ENCODE data around the gene CLMP.
"Not testable (repeated sequence)": the region's sequence is repeated elsewhere in the genome, so short reads cannot be mapped to it uniquely, and the experiment has no call there.

CLMP gene

DNA sequence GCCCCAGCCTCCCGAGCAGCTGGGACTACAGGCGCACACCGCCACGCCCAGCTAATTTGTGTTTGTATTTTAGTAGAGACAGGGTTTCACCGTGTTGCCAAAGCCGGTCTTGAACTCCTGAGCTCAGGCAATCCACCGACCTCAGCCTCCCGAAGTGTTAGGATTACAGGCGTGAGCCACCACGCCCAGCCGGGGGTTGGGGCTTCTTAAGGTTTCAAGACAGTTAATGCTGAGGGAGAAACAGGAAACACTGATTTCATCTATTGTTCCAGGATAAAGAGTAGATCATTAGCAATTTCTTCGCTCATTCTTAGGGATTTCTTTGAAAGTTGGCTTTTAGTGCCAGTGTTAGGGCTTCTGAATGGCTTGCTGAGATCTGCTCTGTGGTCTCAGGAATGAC lies 21.2 kb upstream of the CLMP start:
- DNase-seq = no peak

DNA sequence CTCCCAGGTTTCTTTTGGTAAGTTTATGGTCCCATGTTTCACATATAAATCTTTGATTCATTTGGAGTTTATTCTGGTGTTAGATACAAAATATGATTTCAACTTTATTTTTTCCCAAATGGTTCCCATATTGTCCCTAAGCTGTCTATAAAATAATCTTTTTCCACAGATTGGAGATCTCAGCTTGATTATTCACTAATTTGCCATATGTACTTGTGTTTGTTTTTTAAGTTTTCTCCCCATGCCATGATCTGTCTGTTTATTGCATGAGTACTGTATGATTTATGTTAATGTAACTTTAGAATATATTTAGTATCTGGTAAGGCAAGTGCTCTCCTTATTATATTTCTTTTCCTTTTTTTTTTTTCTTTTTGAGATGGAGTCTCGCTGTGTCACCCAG lies 19.9 kb upstream of the CLMP start:
- no peak for DNase-seq

DNA sequence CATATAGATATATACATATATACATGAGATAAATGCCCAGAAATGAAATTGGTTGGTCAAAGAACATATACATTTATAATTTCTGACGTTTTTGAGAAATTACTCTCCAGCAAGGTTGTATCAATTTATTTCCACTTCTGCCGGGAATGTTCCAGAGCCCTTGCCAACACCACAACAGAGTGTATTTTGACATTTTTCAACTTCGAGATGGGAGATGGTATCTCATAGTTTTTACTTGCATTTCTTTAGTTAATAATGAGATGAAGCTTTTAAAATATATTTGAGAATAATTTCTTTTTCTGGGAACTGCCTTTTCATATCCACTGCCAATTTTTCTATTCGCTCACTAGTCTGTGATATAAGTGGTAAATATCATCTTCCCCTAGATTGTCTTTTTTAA lies 19.3 kb upstream of the CLMP start:
- DNase-seq = no peak

DNA sequence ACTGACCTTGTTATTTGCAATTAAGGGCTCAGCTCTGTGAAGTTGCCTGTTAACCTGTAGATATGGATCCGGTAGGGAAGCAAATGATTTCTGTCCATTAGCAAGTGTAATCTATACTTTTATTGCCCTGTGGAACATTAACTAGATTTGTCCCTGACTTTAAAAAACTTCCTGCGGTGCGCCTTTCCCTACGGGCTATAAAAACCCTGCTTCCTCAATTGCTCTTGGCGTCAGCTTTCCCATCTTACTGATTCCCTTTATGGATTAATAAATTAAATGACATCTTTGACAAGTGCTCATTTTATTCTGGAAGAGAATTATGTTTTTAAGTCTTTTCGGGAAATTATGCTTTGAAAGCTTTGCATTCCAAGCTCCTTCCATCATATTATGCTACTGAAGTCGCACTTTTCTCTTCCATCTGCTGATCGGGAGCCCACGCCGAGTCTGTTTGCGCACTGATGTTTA lies 18.3 kb upstream of the CLMP start:
- no peak for DNase-seq

DNA sequence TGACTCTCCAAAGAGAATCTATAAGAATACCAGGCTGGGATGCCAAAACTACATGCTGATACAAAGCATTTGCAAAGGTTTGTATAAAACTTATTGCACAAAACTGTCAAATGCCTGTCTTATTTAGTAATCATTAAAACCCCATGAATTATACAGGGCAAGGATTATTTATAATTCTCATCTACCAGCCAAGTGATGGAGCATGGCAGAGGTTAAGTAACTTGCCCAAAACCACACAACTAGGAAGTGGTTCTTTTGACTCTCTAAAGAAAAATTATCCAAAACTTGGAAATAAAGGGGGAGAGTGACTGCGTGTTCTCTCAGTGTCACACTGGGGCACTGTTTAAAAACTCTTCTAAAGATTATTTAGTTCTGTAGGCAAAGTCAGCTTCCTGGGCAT lies 17.4 kb upstream of the CLMP start:
- DNase-seq = no peak

DNA sequence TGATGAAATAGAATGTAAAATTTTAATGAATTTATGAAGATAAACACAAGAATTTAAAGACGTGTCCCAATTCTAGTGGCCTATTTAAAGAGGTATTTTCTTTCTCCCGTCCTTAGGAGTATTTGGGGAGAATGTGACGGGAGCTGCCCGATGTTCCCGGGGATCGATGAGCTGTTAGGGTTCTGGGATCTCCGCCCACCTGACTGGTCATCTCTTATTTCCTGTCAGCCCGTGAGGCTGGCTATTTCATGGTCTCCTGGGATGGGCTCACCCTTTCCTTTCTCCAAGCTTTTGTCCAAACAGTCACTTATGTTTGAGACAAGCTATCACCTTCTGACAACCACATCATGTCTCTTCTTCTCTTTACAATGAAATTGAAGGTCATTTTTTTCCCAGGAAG lies 16.9 kb upstream of the CLMP start:
- DNase-seq = no peak

DNA sequence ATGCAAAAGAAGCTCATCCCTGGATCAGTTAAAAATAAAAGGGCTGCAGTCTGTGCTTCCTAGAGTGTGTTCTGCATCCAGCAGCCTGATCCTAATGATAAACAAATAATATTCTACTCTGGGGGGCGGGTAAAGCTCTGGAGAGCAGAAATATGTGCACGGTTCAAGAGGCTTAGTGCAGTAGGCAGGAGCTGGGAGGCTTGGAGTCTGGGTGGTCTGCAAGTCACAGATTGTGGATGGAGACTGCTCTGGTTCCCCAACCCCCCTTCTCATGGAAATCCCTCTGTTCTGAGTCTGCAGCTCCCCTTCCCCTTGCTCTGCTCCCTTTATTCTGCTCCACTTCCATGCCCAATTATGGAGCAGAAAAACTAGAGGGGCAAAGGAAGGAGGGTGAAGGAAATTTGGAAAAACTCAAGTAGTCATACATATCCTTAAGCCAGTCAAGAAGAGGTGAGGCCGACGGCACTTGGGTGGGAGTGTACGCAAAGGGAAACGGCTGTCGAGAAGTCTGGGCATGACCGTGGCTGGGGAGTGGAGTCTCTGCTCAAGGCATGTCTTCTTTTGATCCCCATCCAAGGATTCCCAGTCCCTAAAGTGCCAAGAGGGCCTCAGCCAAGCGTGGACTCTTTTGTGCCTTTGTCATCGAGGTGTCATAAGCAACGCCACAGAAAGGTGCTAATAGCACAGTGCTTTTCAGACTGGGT lies 16.3 kb upstream of the CLMP start:
- DNase-seq = no peak

DNA sequence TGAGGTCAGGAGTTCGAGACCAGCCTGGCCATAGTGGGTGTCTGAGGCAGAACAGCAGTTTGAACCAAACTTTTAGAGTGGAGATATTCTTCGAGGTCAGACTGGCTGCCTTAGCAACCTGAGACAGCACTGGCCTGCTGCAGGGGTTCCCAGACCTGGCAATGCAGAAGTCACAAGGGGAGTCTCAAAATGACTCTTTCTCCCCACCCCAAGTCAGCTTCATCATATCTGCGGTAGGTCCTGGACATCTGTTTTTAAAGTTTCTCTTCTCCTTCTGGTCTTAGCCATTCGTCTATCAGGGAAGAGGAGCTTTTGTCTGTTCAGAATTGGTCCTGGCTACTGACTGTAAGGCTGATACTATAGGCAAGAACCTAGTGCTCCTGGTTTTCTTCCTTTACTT lies 14.5 kb upstream of the CLMP start:
- DNase-seq = no peak

DNA sequence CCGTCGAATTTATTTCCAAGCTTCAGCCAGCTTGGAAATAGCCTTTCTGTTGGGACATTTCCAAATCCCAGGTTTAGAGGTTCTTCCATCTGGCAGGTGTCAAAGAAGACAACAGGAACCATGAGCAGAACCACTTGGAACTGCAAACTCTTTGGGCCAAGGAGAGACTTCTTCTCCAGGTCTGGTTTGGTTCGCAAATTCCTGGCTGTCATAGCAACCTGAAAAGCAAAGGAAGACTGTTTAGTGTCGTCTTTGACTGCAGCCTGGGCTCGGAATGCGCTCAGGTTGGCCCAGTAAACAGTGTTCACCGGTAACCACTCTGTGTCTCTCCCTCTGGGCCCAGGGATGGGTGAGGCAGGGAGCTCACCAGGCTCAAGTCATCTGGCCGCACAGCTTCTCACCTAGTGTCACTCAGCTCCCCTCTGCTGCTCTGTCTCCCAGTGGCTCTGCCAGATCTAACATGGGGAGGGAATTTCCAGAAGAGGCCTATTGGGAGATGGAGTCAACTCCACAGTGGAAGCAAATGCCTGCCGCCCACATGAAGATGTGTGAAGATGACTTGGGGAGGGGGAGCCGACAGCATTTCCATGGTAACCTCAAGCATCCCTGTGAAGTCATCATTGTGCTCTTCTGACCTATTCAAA lies 11.9 kb upstream of the CLMP start:
- DNase-seq = no peak

DNA sequence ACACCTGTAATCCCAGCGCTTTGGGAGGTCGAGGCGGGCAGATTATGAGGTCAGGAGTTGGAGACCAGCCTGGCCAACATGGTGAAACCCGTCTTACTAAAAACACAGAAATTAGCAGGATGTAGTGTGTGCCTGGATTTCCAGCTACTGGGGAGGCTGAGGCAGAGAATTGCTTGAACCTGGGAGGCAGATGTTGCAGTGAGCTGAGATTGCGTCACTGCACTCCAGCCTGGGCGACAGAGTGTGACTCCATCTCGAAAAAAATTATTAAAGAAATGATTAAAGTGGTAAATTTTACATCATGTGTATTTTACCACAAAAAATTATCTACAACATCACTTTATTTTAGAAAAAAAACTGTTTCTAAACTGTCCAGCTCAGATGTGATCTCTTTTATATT lies 11.0 kb upstream of the CLMP start:
- not testable (repeated sequence) for DNase-seq

DNA sequence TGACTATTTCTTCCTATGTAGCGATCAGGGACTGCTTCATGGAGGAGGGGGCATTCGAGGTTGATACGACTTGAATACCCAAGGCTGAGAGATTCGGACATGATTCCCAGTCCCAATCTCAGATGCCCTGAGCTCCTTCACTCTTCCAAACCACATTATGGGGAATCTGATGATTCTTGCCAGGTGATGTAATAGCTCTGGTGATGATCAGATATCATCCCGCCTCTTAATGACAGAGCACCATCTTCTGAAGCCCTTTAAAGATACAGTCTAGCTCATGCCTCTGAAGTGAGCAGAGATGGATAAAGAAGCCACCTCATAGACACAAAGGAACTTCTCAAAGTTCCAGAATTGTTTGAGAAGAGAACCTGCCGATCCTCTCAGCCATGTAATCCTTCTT lies 8.9 kb upstream of the CLMP start:
- DNase-seq = no peak

DNA sequence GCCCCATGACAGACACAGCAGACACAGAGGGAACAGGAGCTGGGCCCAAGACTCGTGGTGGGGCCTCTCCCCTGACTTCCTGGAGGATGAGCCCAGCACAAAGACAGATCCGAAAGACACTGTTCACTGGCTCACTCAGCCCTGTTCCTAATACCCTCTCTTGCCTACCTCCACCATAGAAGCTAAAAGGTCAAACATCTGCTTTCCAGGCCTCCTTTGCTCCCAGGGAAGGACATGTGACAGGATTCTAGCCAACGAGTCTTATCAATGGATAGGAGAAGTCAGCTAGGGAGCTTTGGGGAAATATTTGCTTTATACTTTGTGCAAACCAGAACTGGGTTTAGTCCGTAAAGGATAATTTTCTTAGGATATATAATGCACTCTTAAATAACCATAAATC lies 8.4 kb upstream of the CLMP start:
- no peak for DNase-seq

DNA sequence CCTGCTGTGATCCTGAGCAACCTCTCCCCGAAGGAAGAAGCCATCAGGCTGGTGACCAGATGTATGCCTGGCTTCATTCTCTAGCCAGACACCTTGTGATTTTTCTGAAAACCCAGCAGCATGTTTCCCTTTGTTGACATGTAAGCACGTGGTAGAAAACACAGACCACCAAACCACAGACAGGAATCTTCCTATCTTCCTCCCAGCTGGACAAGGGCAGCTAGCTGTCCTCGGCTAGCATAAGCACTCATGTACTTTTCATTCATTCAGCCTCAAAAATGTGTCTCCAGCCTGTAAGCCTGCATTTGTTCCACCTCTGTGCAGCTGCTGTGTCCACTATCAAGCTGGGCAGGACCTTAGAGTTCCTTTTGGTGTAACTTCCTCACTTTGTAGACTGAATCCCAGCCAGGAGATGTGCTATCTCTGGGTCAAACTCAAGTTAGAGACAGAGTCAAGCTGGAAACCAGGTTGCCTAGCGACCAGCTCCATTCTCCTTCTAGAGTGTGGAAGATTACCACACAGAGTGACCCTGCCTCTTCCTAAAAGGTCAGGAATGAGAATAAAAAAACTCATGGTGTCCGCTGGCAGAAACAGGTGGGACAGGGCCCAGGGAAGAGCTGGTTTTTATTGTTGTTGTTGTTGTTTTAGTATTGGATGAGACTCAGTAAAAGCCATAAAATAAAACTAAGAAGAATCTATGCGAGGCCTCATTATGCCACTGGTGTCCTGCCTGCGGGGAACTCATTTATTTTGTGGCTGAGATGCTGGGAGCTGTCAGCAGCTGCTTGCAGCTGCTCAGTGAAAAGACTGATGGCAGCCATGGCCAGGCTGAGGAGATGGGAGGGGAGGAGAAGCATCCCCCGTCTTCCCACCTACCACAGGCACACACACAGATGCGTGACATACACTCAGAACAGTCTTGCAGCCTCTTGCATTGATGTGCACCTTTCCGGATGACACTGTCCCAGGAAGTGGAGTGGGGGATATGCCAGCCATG lies 7.4 kb upstream of the CLMP start:
- no peak for DNase-seq

DNA sequence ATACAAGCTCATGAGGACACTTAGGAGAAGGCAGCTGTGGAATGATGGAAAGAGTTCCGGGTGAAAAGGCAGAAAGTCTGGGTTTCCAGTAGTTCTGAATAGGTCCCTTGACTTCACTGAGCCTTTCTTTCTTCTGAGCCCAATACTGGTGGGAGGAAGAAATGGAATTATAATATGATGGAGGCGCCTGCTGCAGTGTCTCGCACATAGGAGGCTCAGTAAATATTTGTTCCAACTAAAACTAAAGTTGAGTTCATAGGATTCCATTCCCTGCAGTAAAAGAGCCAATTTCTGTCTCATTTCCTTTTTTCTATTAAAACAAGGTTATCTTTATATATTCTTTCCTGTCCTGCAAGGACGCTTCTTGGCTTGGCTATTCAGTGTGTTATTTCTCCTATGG lies 5.2 kb upstream of the CLMP start:
- no peak for DNase-seq

DNA sequence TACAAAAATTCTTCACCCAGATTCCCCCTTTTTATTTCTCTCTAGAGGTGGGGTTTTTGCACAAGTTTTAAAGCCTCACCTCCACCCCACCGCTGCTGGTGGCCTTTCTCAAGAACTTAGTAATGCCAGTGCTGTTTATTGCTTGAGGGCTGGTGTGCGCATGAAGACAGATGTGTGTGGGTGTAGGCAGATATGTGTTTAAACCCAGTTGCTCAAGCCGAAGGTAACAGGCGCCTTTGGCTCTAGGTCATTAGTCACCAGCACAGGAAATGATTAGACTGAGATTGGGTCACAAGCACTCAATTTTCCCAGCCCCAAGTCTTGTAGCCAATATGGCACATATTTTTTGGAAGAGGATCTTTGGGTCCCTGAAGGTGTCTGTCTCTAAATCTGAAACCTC lies 2.7 kb upstream of the CLMP start:
- no peak for DNase-seq

DNA sequence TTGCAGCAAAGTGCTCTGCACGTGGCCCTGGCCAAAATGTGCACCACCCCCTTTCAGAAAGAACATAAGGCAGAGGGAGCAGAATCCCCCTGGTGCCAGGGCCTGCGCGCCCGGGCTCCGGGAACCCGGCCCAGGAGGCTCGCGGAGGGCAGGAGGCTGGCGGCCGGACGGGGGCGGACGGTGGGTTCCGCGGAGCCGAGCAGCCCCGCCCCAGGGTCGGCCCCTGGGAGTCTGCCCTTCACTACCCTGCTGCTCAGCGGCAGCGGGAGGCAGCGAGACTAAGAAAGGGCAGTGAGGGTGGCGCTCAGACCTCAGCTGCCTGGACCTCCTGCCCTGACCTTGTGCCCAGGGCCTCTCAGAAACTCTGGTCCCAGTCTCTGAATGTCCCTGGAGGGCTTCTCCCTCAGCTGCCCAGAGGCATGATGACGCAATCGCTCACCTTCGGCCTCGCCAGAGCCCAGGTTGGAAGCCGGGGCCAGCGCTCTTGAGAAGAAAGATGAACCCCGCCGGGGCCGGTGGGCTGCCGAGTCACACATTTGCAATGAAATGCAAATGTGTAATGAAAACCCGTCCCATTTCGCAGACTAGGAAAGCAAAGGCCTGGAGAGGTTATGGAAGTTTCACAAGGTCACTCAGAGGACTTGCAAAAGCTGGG lies 1.1 kb upstream of the CLMP start:
- no peak for DNase-seq

DNA sequence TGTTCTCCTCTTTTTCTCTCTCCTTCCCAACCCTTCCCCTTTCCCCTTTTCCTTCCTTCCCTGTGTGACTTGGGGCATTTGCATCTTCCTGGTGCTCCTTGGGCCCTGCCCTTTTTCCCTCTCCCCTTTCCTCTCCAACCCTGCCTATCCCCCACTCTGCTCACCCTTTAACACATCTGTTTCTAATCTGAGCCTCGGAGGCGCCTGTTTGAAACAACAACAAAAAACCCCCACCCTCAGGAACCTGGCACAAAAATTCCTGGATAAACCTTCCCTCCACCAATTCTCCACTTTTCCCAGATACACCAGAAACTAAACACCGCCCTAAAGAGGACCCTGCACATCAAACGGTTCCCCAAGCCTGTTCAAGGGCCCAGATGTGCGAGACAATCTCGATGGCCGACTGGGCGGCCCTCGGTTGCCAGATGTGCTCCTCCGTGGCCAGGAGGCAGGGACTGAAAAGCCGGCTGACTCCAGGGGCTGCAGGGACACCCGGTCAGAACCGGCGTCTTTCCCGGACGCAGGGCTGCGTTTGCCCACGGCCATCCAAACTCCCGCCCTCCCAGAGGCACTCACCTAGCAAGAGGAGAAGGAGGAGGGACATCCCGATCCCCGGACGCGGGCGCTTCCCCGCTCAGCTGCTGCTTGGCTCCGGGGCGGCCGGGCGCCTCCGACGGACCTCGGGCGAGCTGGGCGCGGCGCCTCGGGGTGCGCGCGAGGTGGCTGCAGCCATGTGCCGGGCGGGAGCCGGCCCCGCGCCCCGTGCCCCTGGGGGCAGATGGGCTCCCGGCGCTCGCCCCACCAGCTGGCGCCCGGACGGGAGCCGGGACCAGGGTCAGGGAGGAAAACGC lies 486 bp downstream of the CLMP start:
- DNase-seq = no peak

DNA sequence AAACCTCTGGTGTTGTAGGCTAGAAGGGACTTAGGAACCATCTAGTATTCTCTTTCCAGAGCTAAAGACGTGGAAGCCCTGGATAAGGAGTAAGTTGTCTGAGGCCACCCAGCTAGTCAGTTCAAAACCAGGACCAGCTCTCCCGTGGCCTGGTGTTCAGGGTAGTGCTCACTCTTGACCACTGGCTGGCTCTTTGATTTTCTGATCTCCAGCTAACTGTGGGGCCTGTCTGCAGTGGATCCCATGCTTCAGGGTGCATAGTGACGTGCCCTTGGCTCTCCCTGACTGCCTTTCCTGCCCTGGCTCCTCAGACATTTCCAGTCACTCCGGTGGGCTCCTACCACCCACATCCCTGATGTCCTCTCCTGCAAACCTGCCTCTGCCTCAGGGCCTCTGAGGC lies 1.3 kb downstream of the CLMP start:
- no peak for DNase-seq

DNA sequence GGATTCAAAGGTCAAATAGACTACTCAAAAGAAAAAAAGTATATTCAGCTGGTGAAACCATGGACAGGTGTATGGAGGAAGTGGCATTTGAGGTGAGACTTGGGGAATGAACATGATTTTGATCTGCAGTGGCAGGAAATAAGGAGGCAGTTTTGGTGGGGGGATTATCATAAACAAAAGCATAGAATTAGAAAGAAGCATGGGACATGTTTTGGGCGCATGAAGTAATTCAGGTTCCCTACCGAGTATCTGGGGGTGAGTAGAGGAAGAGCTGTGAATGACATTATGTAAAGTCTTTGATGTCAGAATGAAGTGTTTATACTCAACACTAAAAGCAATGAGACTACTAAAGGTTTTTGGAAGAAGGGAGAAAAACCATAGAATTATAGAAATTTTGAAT lies 3.1 kb downstream of the CLMP start:
- DNase-seq = no peak

DNA sequence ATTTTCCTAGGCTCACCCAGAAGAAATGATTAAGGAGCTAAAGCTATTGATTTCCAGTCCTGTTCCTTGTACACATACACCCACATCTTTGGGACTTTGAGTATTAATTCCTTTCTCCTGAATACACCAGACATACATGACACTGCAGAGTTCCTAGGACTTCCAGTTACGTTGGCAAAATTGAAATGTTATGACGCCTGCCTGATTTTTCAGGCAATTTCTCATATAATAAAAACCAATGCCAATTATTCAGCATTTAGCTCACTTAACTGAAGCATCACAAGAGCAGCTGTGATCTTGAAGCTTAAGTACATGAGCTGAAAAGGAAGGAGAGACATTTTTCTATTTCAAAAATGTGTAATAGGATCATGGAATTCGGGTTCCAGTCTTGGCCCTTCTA lies 4.5 kb downstream of the CLMP start:
- no peak for DNase-seq

DNA sequence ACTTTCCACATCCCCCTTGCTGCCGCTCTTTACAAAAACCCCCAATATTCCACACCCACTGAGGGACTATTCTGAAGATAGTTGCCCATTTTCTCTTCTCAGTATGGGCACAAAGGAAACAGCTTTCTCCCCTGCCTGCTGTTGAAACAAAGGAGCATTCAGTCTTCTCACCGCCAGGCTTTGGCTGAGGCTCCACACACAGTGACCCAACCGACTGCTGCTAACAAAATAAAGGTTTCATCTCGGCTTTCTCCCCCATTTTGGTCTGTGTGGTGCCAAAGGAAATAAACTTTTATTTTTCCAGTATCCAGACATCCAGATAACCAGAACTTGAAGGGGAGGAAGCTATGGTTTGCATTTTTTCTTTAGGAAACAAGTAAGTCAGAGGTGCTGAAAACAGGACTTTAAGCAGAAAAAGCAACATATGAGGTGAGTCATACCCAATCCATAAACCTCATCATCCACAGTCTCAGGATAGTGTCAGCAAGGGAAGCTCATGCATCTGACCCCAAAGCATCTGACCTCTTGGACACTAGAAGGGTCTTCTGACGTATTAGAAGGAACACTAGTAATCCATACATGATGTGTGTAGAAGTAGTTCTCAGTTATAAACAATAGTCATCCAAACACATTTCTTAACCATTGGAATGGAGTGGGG lies 6.4 kb downstream of the CLMP start:
- no peak for DNase-seq

Data from GDM1 (cell line).